GM19395 (cell line): ENCODE measurements around the gene EPB41L4B.
"Not testable (repeated sequence)": the region's sequence is repeated elsewhere in the genome, so short reads cannot be mapped to it uniquely, and the experiment has no call there.

Experiments
- ATAC-seq: cut with Tn5 transposase; IDR thresholded peaks from one replicate; pipeline ENCODE4 v1.9.1; 2021; ENCODE audit warnings: mild to moderate bottlenecking, moderate library complexity; ENCODE audit not compliant: unreplicated experiment

Gene EPB41L4B

GRCh38 chr9:109126671-109127070 lies 194.2 kb downstream of the EPB41L4B start:
- not testable (repeated sequence) for ATAC-seq

- no peak for ATAC-seq
These were observed 196.7 kb downstream of the EPB41L4B start for GRCh38 chr9:109124121-109124520.

GRCh38 chr9:109122726-109123621 lies 197.9 kb downstream of the EPB41L4B start:
- ATAC-seq, result peak; percentile 32
